Upper lobe of right lung (tissue), 1 donor: ENCODE results near the gene CSGALNACT2. TPM values are rescaled to one million over a fixed set of nuclear protein-coding genes. Genes with fewer than 3 reads are reported as not detected.
"Not testable (repeated sequence)": the region's sequence is repeated elsewhere in the genome, so short reads cannot be mapped to it uniquely, and the experiment has no call there.

Experiments
- ATAC-seq: fragments of 200-7000 bp; cut with Tn5 transposase; one replicate; pipeline ENCODE4 v1.9.1; 2020; ENCODE audit warnings: mild to moderate bottlenecking, moderate library complexity
- DNase-seq: peaks from one replicate; pipeline ENCODE4 v3.0.0-alpha.2; 2020
- H3K27ac ChIP-seq: fragments of 200-600 bp; one replicate; pipeline ENCODE4 v1.8.0; 2022
- H3K27me3 ChIP-seq: fragments of 200-600 bp; one replicate; pipeline ENCODE4 v1.8.0; 2022; ENCODE audit warnings: mild to moderate bottlenecking
- H3K36me3 ChIP-seq: fragments of 200-600 bp; one replicate; pipeline ENCODE4 v1.8.0; 2022
- H3K4me1 ChIP-seq: fragments of 200-600 bp; one replicate; pipeline ENCODE4 v1.8.0; 2022
- H3K4me3 ChIP-seq: fragments of 200-600 bp; one replicate; pipeline ENCODE4 v1.8.0; 2022; ENCODE audit warnings: mild to moderate bottlenecking
- H3K9me3 ChIP-seq: fragments of 200-600 bp; one replicate; pipeline ENCODE4 v1.8.0; 2022
- CTCF ChIP-seq: fragments of 200-600 bp; IDR thresholded peaks from one replicate; pipeline ENCODE4 v1.8.0; 2022; ENCODE audit warnings: antibody characterized with exemption
- intact Hi-C: fragments of 100-400 bp; cut with DNase I; formaldehyde crosslinking; loops from one replicate; pipeline ENCODE4 v1.11.0; 2022
- total RNA-seq: library from RNA; stranded (reverse); fragmentation: NEBNext Ultra II Directional; extraction: Animal tissue kit (Norgen Biotek cat#: 25700); gene quantifications from one replicate; pipeline ENCODE4 v1.2.1, GENCODE V29; 2021
- donor health status: DM: no; HTN: yes; CAD: no; lungs with severe emphysema.

CSGALNACT2 gene
- total RNA-seq, 1 donor from 2014 or later, result 40.8 TPM

- DNase-seq (no peak), ATAC-seq (no peak)
- H3K4me1 ChIP-seq, result peaks cover 2% of the 10 kb centered on the region
- no peak overlapping the region for H3K27ac ChIP-seq
- intact Hi-C loops, result no loop called here
- H3K36me3 ChIP-seq, result peaks cover 64% of the 10 kb centered on the region
- H3K4me3 ChIP-seq, result no peak overlapping the region
- no peak for TF ChIP-seq CTCF
- H3K27me3 ChIP-seq, result no peaks in the 10 kb centered on the region
- no peaks in the 10 kb centered on the region for H3K9me3 ChIP-seq
These were observed 39.4 kb downstream of the CSGALNACT2 start for GRCh38 chr10:43177595-43177994.

GRCh38 chr10:43181146-43181545 is 42.9 kb downstream of the CSGALNACT2 start:
- intact Hi-C loops, result no loop called here
- Histone ChIP-seq H3K27me3 (no peaks in the 10 kb centered on the region), H3K36me3 (peaks cover 79% of the 10 kb centered on the region), H3K4me3 (no peak overlapping the region), H3K4me1 (no peaks in the 10 kb centered on the region), H3K27ac (no peak overlapping the region), H3K9me3 (no peaks in the 10 kb centered on the region)
- no peak for TF ChIP-seq CTCF
- DNase-seq, result no peak
- ATAC-seq, result no peak

GRCh38 chr10:43183764-43184163 is 45.5 kb downstream of the CSGALNACT2 start:
- H3K9me3 ChIP-seq, DNase-seq, H3K27ac ChIP-seq, H3K4me3 ChIP-seq, H3K27me3 ChIP-seq, H3K4me1 ChIP-seq, ATAC-seq, intact Hi-C loops: not testable (repeated sequence)
- peaks cover 66% of the 10 kb centered on the region for H3K36me3 ChIP-seq

GRCh38 chr10:43186150-43186549 is 47.9 kb downstream of the CSGALNACT2 start:
- Histone ChIP-seq H3K27me3 (no peaks in the 10 kb centered on the region), H3K4me3 (no peak overlapping the region), H3K9me3 (no peaks in the 10 kb centered on the region), H3K36me3 (peaks cover 48% of the 10 kb centered on the region), H3K4me1 (no peaks in the 10 kb centered on the region), H3K27ac (no peak overlapping the region)
- intact Hi-C loops, result no loop called here
- no peak for ATAC-seq
- TF ChIP-seq CTCF, result no peak
- DNase-seq, result no peak

GRCh38 chr10:43187213-43187612 is 49.0 kb downstream of the CSGALNACT2 start:
- Histone ChIP-seq H3K27me3 (no peaks in the 10 kb centered on the region), H3K9me3 (no peaks in the 10 kb centered on the region), H3K36me3 (peaks cover 38% of the 10 kb centered on the region), H3K4me1 (no peaks in the 10 kb centered on the region), H3K27ac (no peak overlapping the region), H3K4me3 (no peak overlapping the region)
- no peak for TF ChIP-seq CTCF
- ATAC-seq, result no peak
- intact Hi-C loops, result no loop called here
- DNase-seq, result no peak

- no peaks in the 10 kb centered on the region for H3K9me3 ChIP-seq
- no peak for TF ChIP-seq CTCF
- ATAC-seq (no peak), DNase-seq (no peak)
- H3K4me1 ChIP-seq, result no peaks in the 10 kb centered on the region
- no peaks in the 10 kb centered on the region for H3K27me3 ChIP-seq
- intact Hi-C loops, result no loop called here
- no peak overlapping the region for H3K4me3 ChIP-seq
- H3K27ac ChIP-seq, result no peak overlapping the region
- peaks cover 24% of the 10 kb centered on the region for H3K36me3 ChIP-seq
These were observed 50.5 kb downstream of the CSGALNACT2 start for GRCh38 chr10:43188702-43189101.
